22Rv1 (cell line): ENCODE data around the gene SLC6A6.

Experiments
- H3K27ac ChIP-seq: fragments of 450-650 bp; 2 replicates; pipeline ENCODE4 v1.5.1; 2017
- ZFX ChIP-seq: fragments of 450-650 bp; IDR thresholded peaks from 2 replicates; pipeline ENCODE4 v1.6.1; 2017; ENCODE audit warnings: antibody characterized with exemption, borderline replicate concordance
- TF ChIP-seq, protein P1 (sequence below): fragments of 450-650 bp; IDR thresholded peaks from 2 replicates; pipeline ENCODE4 v1.5.1; 2017; ENCODE audit warnings: mild to moderate bottlenecking

SLC6A6 gene

DNA sequence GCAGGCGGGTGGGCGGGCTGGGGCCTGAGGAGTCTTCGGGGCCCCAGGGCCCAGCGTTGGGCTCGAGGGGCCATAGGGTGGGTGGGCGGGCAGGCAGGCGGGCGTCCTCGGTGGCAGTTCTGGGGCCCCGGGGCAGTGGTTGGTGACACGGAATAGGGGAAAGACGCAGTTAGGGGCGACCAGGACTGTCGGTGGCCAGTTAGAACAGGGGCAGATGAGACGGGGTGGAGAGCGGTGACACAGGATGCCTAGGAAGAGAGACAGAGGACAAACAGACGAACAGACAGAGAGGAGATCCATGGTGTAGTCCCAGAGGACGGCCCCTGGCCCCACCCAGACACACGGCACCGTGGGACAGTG is 101.3 kb downstream of the SLC6A6 start:
- TF ChIP-seq ZFX: no peak
- TF ChIP-seq, protein P1, sequence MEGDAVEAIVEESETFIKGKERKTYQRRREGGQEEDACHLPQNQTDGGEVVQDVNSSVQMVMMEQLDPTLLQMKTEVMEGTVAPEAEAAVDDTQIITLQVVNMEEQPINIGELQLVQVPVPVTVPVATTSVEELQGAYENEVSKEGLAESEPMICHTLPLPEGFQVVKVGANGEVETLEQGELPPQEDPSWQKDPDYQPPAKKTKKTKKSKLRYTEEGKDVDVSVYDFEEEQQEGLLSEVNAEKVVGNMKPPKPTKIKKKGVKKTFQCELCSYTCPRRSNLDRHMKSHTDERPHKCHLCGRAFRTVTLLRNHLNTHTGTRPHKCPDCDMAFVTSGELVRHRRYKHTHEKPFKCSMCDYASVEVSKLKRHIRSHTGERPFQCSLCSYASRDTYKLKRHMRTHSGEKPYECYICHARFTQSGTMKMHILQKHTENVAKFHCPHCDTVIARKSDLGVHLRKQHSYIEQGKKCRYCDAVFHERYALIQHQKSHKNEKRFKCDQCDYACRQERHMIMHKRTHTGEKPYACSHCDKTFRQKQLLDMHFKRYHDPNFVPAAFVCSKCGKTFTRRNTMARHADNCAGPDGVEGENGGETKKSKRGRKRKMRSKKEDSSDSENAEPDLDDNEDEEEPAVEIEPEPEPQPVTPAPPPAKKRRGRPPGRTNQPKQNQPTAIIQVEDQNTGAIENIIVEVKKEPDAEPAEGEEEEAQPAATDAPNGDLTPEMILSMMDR: no peak
- H3K27ac ChIP-seq: no peak overlapping the region

DNA sequence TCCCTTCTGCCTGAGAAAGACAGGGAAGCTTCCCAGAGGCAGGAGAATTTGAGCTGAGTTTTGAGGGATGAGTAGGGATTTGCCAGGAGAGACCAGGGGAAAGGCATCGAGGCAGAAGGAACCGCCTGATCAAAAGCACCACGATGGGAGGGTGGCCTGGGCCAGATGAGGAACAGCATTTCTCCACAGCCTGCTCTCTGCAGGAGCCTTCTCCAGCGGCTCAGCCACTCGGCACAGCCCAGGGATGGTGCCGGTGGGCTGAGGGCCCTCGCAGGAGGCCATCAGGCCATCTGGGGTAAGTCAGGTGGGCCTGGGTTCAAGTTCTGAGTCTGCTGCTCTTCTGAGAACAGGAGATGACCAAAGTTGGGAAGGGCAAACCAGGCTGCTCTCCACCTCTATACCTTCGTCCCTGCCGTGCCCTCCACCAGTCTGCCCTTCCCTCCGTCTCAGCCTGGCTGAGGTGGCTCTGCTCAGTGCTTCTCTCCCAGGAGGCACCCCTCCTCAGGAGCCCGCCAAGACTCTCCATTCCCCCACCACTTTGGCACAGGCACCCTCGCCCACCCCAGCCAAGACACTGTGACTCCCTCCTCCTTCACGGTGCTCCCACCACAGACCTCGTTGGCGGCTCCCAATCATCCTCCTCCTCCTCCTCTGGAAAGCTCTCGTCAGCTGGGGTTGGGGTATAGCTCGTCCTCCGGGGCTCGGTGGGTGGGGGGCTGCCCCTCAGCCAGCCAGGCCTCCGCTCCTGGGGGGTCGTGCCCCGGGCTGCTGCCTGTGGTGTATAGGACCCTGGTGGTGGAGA is 102.8 kb downstream of the SLC6A6 start:
- TF ChIP-seq ZFX: no peak
- TF ChIP-seq, protein P1: no peak

DNA sequence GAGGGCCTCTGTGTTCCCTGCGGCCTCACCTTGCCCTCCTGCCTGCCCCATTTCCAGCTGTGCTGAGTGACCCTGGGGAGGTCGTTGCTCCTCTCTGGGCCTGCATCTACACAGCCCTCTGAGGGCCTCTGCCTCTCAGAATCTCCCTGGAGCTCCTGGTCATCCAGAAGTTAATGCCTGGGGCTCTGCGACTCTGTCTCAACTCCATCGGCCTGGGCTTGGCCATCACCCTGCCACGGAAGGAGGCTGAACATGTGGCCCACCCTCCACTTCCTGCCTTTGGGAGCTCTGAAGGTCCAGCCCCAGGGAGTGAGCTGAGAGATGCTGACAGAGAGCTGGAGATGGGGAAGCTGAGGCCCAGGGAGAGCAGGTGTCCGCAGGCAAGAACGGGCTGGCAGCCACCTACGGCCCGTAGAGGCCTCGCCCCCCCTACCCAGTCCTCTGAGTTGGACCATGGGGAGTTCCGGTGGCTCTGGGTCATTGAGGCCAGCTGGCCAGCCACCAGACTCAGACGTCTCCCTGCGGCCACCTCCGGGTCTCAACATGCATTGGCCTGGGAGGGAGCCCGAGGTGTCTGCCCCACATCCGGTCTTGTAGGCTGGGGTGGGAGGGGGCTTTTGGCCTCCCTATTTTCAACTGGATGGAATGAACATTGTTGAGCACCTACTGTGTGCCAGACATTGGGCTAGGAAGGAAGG is 103.5 kb downstream of the SLC6A6 start:
- no peak overlapping the region for H3K27ac ChIP-seq
- TF ChIP-seq ZFX: no peak
- TF ChIP-seq, protein P1: no peak

More for the DNA sequence above, 102.8 kb downstream of the SLC6A6 start:
- no peak overlapping the region for H3K27ac ChIP-seq

DNA sequence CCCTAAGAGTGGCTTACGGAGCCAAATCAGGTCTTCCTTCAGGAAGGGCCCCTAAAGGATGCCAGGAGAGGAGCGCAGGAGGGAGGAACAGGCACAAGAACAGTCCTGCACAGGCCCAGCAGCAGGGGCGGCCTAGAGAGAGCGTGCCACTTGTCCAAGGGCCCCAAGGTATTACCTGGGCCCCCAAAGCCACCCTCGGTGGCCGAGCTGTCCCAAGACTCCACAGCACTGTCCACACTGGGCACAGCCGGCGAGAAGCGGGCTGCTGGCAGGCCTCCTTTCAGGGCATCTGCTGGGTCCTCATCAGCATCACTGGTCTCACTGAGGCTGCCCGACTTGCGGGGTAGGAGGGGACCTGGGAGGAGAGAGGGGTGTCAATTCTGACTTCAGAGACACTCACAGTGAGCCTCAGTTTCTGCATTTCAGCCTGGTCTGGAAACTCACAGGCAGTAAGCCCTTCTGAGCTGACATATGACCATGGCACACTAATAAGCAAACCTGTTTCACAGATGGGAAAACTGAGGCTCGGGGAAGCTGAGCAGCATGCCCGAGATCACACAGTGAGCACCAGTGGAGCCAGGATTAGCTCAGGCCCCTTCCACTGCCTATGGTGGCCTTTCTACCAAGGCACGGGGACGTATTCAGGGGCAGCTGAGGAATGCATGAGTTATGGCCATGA is 104.4 kb downstream of the SLC6A6 start:
- TF ChIP-seq, protein P1: no peak
- no peak overlapping the region for H3K27ac ChIP-seq

DNA sequence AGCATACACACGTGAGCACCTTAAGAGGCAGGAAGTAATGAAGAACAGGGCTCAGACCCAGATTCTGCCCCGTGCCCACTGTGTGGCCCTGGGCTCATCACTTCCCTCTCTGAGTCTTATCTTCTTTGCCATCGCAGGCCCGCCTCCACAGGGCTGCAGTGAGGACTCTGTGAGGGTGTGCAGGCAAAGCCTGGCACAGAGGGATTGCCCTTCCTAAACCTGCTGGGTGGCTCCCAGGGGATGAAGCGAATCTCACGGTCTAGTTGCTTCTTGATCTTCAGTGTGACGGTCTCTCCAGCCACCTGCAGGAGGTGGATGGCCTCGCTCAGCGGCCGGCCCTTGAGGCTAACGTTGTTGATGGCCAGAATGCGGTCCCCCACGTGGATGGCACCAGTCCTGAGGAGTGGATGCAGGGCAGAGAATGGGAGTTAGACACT is 104.9 kb downstream of the SLC6A6 start:
- TF ChIP-seq, protein P1: no peak
- no peak for TF ChIP-seq ZFX
- H3K27ac ChIP-seq: no peak overlapping the region

DNA sequence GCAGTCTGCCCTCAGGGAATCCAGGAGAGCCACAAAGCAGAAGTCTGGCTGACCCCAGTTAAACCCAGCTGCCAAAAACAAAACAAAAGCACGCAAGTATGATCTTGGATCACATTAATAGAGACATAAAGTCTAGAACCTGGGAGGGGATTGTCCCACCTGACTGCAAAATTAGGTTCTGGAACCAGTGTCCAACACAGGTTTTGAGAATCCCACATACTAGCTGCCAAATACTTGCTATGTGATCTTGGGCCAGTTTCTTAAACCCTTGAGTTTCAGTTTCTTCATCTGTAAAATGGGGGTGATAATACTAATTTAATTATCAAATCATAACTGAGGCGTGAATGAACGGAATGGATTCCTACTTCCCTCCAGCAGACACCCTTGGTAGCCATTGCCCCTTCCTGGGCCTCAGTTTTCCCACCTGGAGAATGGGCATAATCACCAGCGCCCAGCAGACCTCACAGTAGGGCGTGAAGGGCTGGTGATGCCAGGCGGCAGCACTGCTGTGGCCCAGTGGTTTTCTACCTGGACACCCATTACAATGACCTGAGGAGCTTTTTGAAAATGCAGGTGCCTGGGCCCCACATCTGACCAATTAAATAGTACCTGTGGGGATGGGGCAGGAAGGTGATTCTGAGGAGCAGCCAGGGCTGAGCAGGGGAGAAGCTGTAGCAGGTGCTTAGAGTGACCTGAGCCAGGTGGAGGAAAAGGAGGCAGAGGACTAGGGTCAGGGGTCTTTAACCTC is 105.5 kb downstream of the SLC6A6 start:
- H3K27ac ChIP-seq: no peak overlapping the region
- TF ChIP-seq, protein P1: no peak
- TF ChIP-seq ZFX: no peak
